ENCODE results near the gene ZMIZ1. TPM values are rescaled to one million over a fixed set of nuclear protein-coding genes. Genes with fewer than 3 reads are reported as not detected.

The ZMIZ1 gene
- polyA plus RNA-seq, 3 donors from 2014 or later, result 1.2 to 9.5 (median 1.8) TPM

GRCh38 chr10:79070081-79070605 lies 1.4 kb downstream of the ZMIZ1 start:
- no peak for DNase-seq
- H3K36me3 Mint-ChIP-seq, result no peaks in the 10 kb centered on the region
- H3K4me3 Mint-ChIP-seq, result peak overlapping the region; percentile 94 to 98 (median 95)
- peak overlapping the region in 5 of 6 donors; percentile 83 to 96 (median 90) for H3K27ac Mint-ChIP-seq
- H3K27me3 Mint-ChIP-seq (ENCODE audit: low read depth in 3 of 3), result peaks cover 4 to 10% (median 8%) of the 10 kb centered on the region in 3 donors
- H3K9me3 Mint-ChIP-seq, result no peaks in the 10 kb centered on the region
- H3K4me1 Mint-ChIP-seq, result peaks cover 39 to 41% of the 10 kb centered on the region in 2 donors

- H3K4me1 Mint-ChIP-seq, result peaks cover 46 to 47% of the 10 kb centered on the region in 2 donors
- peaks cover 4 to 10% (median 8%) of the 10 kb centered on the region in 3 donors for H3K27me3 Mint-ChIP-seq (ENCODE audit: low read depth in 3 of 3)
- H3K9me3 Mint-ChIP-seq, result no peaks in the 10 kb centered on the region
- no peaks in the 10 kb centered on the region for H3K36me3 Mint-ChIP-seq
- peak in 2 of 3 donors; percentile 21 to 23 for DNase-seq
- peak overlapping the region in 2 of 6 donors; percentile 17 to 62 for H3K27ac Mint-ChIP-seq
- peak overlapping the region; percentile 70 to 98 (median 83) for H3K4me3 Mint-ChIP-seq
These were observed 2.0 kb downstream of the ZMIZ1 start for GRCh38 chr10:79070606-79071395.

GRCh38 chr10:79071396-79071923 lies 2.7 kb downstream of the ZMIZ1 start:
- no peak for DNase-seq
- peaks cover 52 to 53% of the 10 kb centered on the region in 2 donors for H3K4me1 Mint-ChIP-seq
- H3K36me3 Mint-ChIP-seq, result no peaks in the 10 kb centered on the region
- H3K27ac Mint-ChIP-seq, result peak overlapping the region in 3 of 6 donors; percentile 17 to 62 (median 19)
- H3K4me3 Mint-ChIP-seq, result peak overlapping the region; percentile 62 to 98 (median 83)
- no peaks in the 10 kb centered on the region for H3K9me3 Mint-ChIP-seq
- H3K27me3 Mint-ChIP-seq (ENCODE audit: low read depth in 3 of 3), result peaks cover 4 to 10% (median 9%) of the 10 kb centered on the region in 3 donors

- Mint-ChIP-seq H3K4me1 (peaks cover 57 to 59% of the 10 kb centered on the region in 2 donors), H3K4me3 (peak overlapping the region; percentile 44 to 98 (median 55)), H3K9me3 (no peaks in the 10 kb centered on the region), H3K36me3 (no peaks in the 10 kb centered on the region), H3K27ac (peak overlapping the region in 1 of 6 donors; percentile 65), H3K27me3 (ENCODE audit: low read depth in 3 of 3) (peaks cover 4 to 10% (median 7%) of the 10 kb centered on the region in 3 donors)
- DNase-seq, result no peak
These were observed 3.3 kb downstream of the ZMIZ1 start for GRCh38 chr10:79072041-79072441.

- Mint-ChIP-seq H3K36me3 (no peaks in the 10 kb centered on the region), H3K9me3 (no peaks in the 10 kb centered on the region), H3K27ac (no peak overlapping the region), H3K4me3 (peak overlapping the region in 2 of 5 donors; percentile 6 to 98), H3K27me3 (ENCODE audit: low read depth in 3 of 3) (peaks cover 4 to 10% (median 7%) of the 10 kb centered on the region in 3 donors), H3K4me1 (peaks cover 57 to 61% of the 10 kb centered on the region in 2 donors)
- no peak for DNase-seq
These were observed 4.4 kb downstream of the ZMIZ1 start for GRCh38 chr10:79072994-79073645.

GRCh38 chr10:79073784-79074432 lies 5.1 kb downstream of the ZMIZ1 start:
- no peak for DNase-seq
- Mint-ChIP-seq H3K27me3 (ENCODE audit: low read depth in 3 of 3) (peaks cover 3 to 7% (median 7%) of the 10 kb centered on the region in 3 donors), H3K9me3 (no peaks in the 10 kb centered on the region), H3K27ac (no peak overlapping the region), H3K36me3 (no peaks in the 10 kb centered on the region), H3K4me3 (no peak overlapping the region), H3K4me1 (peaks cover 62 to 67% of the 10 kb centered on the region in 2 donors)

- peaks cover 70 to 75% of the 10 kb centered on the region in 2 donors for H3K4me1 Mint-ChIP-seq
- no peak overlapping the region for H3K27ac Mint-ChIP-seq
- H3K4me3 Mint-ChIP-seq, result no peak overlapping the region
- no peaks in the 10 kb centered on the region for H3K36me3 Mint-ChIP-seq
- DNase-seq, result no peak
- peaks cover under 1 to 5% (median 5%) of the 10 kb centered on the region in 3 donors for H3K27me3 Mint-ChIP-seq (ENCODE audit: low read depth in 3 of 3)
- no peaks in the 10 kb centered on the region for H3K9me3 Mint-ChIP-seq
These were observed 6.0 kb downstream of the ZMIZ1 start for GRCh38 chr10:79074732-79075131.

- H3K27me3 Mint-ChIP-seq (ENCODE audit: low read depth in 3 of 3), result peaks cover 0 to 5% (median 4%) of the 10 kb centered on the region in 3 donors
- H3K36me3 Mint-ChIP-seq, result no peaks in the 10 kb centered on the region
- no peak overlapping the region for H3K4me3 Mint-ChIP-seq
- no peak overlapping the region for H3K27ac Mint-ChIP-seq
- no peak for DNase-seq
- no peaks in the 10 kb centered on the region for H3K9me3 Mint-ChIP-seq
- H3K4me1 Mint-ChIP-seq, result peaks cover 74 to 79% of the 10 kb centered on the region in 2 donors
These were observed 6.7 kb downstream of the ZMIZ1 start for GRCh38 chr10:79075418-79075817.

- peaks cover 64 to 69% of the 10 kb centered on the region in 2 donors for H3K4me1 Mint-ChIP-seq
- H3K4me3 Mint-ChIP-seq, result no peak overlapping the region
- H3K9me3 Mint-ChIP-seq, result no peaks in the 10 kb centered on the region
- DNase-seq, result no peak
- no peaks in the 10 kb centered on the region for H3K36me3 Mint-ChIP-seq
- H3K27ac Mint-ChIP-seq, result no peak overlapping the region
- peaks cover 0 to 5% (median 0%) of the 10 kb centered on the region in 3 donors for H3K27me3 Mint-ChIP-seq (ENCODE audit: low read depth in 3 of 3)
These were observed 8.9 kb downstream of the ZMIZ1 start for GRCh38 chr10:79077488-79078173.

GRCh38 chr10:79078367-79079053 lies 9.7 kb downstream of the ZMIZ1 start:
- Mint-ChIP-seq H3K4me3 (no peak overlapping the region), H3K9me3 (no peaks in the 10 kb centered on the region), H3K4me1 (peaks cover 66 to 70% of the 10 kb centered on the region in 2 donors), H3K27ac (peak overlapping the region in 1 of 6 donors; percentile 53), H3K36me3 (no peaks in the 10 kb centered on the region), H3K27me3 (ENCODE audit: low read depth in 3 of 3) (peaks cover 0 to 5% (median 0%) of the 10 kb centered on the region in 3 donors)
- DNase-seq, result no peak

GRCh38 chr10:79079054-79079397 lies 10.3 kb downstream of the ZMIZ1 start:
- Mint-ChIP-seq H3K36me3 (no peaks in the 10 kb centered on the region), H3K27me3 (ENCODE audit: low read depth in 3 of 3) (peaks cover 0 to 5% (median 0%) of the 10 kb centered on the region in 3 donors), H3K27ac (no peak overlapping the region), H3K4me1 (peaks cover 66 to 71% of the 10 kb centered on the region in 2 donors), H3K4me3 (no peak overlapping the region), H3K9me3 (no peaks in the 10 kb centered on the region)
- DNase-seq, result no peak

- H3K27ac Mint-ChIP-seq, result no peak overlapping the region
- no peaks in the 10 kb centered on the region for H3K36me3 Mint-ChIP-seq
- H3K27me3 Mint-ChIP-seq (ENCODE audit: low read depth in 3 of 3), result peaks cover 0 to 7% (median 0%) of the 10 kb centered on the region in 3 donors
- peaks cover 71 to 78% of the 10 kb centered on the region in 2 donors for H3K4me1 Mint-ChIP-seq
- no peak overlapping the region for H3K4me3 Mint-ChIP-seq
- DNase-seq, result no peak
- H3K9me3 Mint-ChIP-seq, result no peaks in the 10 kb centered on the region
These were observed 11.0 kb downstream of the ZMIZ1 start for GRCh38 chr10:79079490-79080355.

Data from immature natural killer cell (primary cell).